LNCAP (cell line): ENCODE data around the gene TNRC6C.

Source experiments
- CTCF ChIP-seq: fragments of 450-650 bp; IDR thresholded peaks from 2 replicates; pipeline ENCODE4 v1.5.1; 2017; ENCODE audit warnings: mild to moderate bottlenecking

TNRC6C gene

GRCh38 chr17:77916703-77917481 is 41.6 kb upstream of the TNRC6C start:
- no peak for TF ChIP-seq CTCF

GRCh38 chr17:77919276-77919675 is 39.2 kb upstream of the TNRC6C start:
- no peak for TF ChIP-seq CTCF

DNA sequence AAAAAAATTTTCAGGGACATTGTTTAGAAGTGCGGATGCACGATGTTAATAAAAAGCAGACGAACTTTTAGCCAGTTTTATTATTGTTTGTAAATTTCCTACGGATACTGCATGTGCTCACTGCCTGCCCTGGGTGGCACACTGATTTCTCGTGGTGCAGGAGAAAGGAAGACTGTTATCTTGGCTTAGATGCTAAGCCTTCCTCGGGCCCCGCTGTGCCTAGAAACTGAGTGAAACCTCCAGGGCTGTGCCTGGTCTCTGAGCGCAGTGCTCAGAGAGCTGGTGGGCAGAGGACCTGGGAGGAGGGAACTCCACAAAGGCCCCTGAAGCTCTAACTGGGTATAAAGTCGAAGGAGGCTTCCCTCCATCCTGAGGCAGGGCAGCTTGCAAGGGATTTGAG is 35.4 kb upstream of the TNRC6C start:
- TF ChIP-seq CTCF, result no peak

- TF ChIP-seq CTCF, result no peak
Measured at GRCh38 chr17:77923776-77924513, 34.6 kb upstream of the TNRC6C start.

- TF ChIP-seq CTCF, result no peak
Measured at GRCh38 chr17:77924757-77925336, 33.7 kb upstream of the TNRC6C start.

DNA sequence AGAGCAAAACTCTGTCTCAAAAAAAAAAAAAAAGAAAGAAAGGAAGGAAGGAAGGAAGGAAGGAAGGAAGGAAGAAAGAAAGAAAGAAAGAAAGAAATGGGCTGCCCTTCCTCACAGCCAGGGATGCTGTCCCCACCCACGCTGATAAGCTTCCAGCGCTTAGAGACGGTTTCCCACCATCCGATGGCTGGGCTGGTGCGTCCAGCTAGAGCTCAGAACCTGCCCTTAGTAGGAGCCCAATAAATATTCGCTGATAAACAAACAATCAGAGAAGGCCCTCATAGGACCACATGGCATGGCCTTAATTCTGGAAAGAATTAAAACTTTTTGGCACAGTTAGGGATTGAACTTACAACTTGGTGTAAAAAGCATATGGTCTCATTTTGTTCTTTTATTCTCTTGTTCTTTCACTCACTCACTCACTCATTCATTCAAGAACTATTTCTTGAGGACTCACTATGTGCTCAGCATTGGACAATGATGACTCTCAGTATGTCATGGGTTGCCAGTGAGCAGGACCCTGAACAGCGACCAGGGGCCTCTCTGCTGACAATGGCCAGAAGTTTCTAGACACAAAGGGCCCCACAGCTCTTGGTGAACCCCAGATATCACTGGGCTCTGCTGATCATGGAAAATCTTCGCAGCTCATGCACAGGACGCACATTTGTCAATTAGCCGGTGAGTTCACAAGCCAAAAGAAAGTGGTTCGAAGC is 32.5 kb upstream of the TNRC6C start:
- no peak for TF ChIP-seq CTCF

DNA sequence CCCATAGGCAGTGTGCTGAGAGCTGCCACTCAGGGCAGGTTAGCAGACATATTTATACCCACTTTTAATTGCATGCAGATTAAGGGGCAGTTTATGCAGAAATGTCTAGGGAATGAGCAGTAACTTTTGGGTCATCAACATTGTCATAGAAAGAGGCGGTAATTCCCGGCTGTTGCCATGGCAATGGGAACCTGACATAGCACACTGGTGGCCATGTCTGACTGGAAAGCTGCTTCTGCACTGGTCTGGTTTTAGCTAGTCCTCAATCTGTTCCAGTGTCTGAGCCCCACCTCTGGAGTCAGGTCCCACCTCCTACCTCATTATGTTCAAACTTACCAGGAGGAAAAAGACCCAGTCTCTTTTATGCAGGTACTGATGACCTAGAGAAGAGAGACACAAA is 31.5 kb upstream of the TNRC6C start:
- TF ChIP-seq CTCF, result no peak
